CD4-positive, alpha-beta memory T cell (primary cell): ENCODE measurements around the gene PCLO. TPM values are rescaled to one million over a fixed set of nuclear protein-coding genes. Genes with fewer than 3 reads are reported as not detected.

Source experiments
- CTCF ChIA-PET: fragments of 350-600 bp; sonication (Branson Sonifier 250); formaldehyde crosslinking; loops from one replicate; lab custom pipeline; 2021; ENCODE audit warnings: inconsistent platforms; ENCODE audit not compliant: partially characterized antibody; lab: Charles Lee
- POLR2A ChIA-PET: fragments of 350-600 bp; sonication (Branson Sonifier 250); formaldehyde crosslinking; loops from one replicate; lab custom pipeline; 2021; ENCODE audit not compliant: partially characterized antibody; lab: Charles Lee
- DNase-seq, 5 donors: peaks; one replicate each; pipeline versions ENCODE4 v3.0.0 to v3.0.0-alpha.2; 2020 to 2022; ENCODE audit warnings: mixed read lengths in 1 of 5
- H3K27ac ChIP-seq: one replicate; pipeline ENCODE4 v1.7.0; 2013; ENCODE audit warnings: low read depth, low read length
- H3K27me3 ChIP-seq: 2 replicates; pipeline ENCODE4 v1.7.0; 2013; ENCODE audit warnings: mild to moderate bottlenecking, low read length, moderate library complexity; ENCODE audit not compliant: insufficient read depth
- H3K36me3 ChIP-seq: 2 replicates; pipeline ENCODE4 v1.7.0; 2013; ENCODE audit warnings: mild to moderate bottlenecking, low read length, moderate library complexity; ENCODE audit not compliant: insufficient read depth
- H3K4me1 ChIP-seq: 2 replicates; pipeline ENCODE4 v1.7.0; 2013; ENCODE audit warnings: mild to moderate bottlenecking, low read length, moderate library complexity; ENCODE audit not compliant: insufficient read depth
- H3K4me3 ChIP-seq, 2 donors: one replicate each; pipeline ENCODE4 v1.7.0; 2013; ENCODE audit warnings: low read length in 2 of 2, mild to moderate bottlenecking in 1 of 2
- H3K9me3 ChIP-seq, 2 donors: one replicate each; pipeline ENCODE4 v1.7.0; 2013; ENCODE audit warnings: low read length in 2 of 2, control low read depth in 1 of 2; ENCODE audit not compliant: control insufficient read depth in 1 of 2
- H3K27ac Mint-ChIP-seq, 7 donors: one replicate each; pipeline ENCODE4 v1.8.0; 2020 to 2021; ENCODE audit warnings: mixed read lengths in 7 of 7, mild to moderate bottlenecking in 6 of 7, inconsistent platforms in 3 of 7, moderate library complexity in 3 of 7
- H3K27me3 Mint-ChIP-seq, 2 donors: one replicate each; pipeline ENCODE4 v1.8.0; 2020 to 2021; ENCODE audit warnings: mixed read lengths in 2 of 2
- H3K36me3 Mint-ChIP-seq, 2 donors: one replicate each; pipeline ENCODE4 v1.8.0; 2020 to 2021; ENCODE audit warnings: mixed read lengths in 2 of 2, inconsistent platforms in 1 of 2, mild to moderate bottlenecking in 1 of 2
- H3K4me1 Mint-ChIP-seq, 4 donors: one replicate each; pipeline ENCODE4 v1.8.0; 2020 to 2021; ENCODE audit warnings: mixed read lengths in 4 of 4, mild to moderate bottlenecking in 1 of 4
- H3K4me3 Mint-ChIP-seq, 8 donors: one replicate each; pipeline ENCODE4 v1.8.0; 2020 to 2021; ENCODE audit warnings: mixed read lengths in 8 of 8, mild to moderate bottlenecking in 7 of 8, moderate library complexity in 6 of 8, inconsistent platforms in 3 of 8
- H3K9me3 Mint-ChIP-seq, 8 donors: one replicate each; pipeline ENCODE4 v1.8.0; 2020 to 2021; ENCODE audit warnings: mixed read lengths in 8 of 8, mild to moderate bottlenecking in 5 of 8, inconsistent platforms in 3 of 8, moderate library complexity in 1 of 8
- intact Hi-C: fragments of 100-400 bp; cut with micrococcal nuclease; formaldehyde crosslinking; loops from one replicate; pipeline ENCODE4 v1.15.1; 2023
- polyA plus RNA-seq, 2 donors: library from polyadenylated mRNA; unstranded; fragments of 300-500 nt; fragmentation: Illumina TruSeq; gene quantifications; one replicate each; pipeline ENCODE4 v1.2.3, GENCODE V29; 2021
- total RNA-seq, 2 experiments: library from RNA; stranded (reverse); gene quantifications; one replicate each; pipeline ENCODE4 v1.2.3, GENCODE V29; 2021

PCLO gene
- total and polyA plus RNA-seq, 4 experiments from 2014 or later: 0.03 TPM; not detected in 3

GRCh38 chr7:82961240-82961639, 201.4 kb downstream of the PCLO start:
- H3K27ac ChIP-seq: no peak overlapping the region
- H3K9me3 ChIP-seq: no peaks in the 10 kb centered on the region
- H3K4me1 Mint-ChIP-seq: no peaks in the 10 kb centered on the region
- no peaks in the 10 kb centered on the region for H3K4me1 ChIP-seq
- DNase-seq: no peak
- no peak overlapping the region for H3K4me3 ChIP-seq
- intact Hi-C loops: no loop called here
- H3K4me3 Mint-ChIP-seq: no peak overlapping the region
- no peak overlapping the region for H3K27ac Mint-ChIP-seq
- peaks cover 0 to 32% (median 4%) of the 10 kb centered on the region in 8 donors for H3K9me3 Mint-ChIP-seq
- CTCF ChIA-PET: no interaction called here
- no peaks in the 10 kb centered on the region for H3K36me3 Mint-ChIP-seq
- H3K27me3 ChIP-seq: no peaks in the 10 kb centered on the region
- no peaks in the 10 kb centered on the region for H3K36me3 ChIP-seq
- POLR2A ChIA-PET: no interaction called here
- H3K27me3 Mint-ChIP-seq: peaks cover 0 to 1% of the 10 kb centered on the region in 2 donors

- Mint-ChIP-seq H3K36me3 (no peaks in the 10 kb centered on the region), H3K4me3 (no peak overlapping the region), H3K27ac (no peak overlapping the region), H3K27me3 (no peaks in the 10 kb centered on the region), H3K9me3 (peaks cover 0 to 27% (median 4%) of the 10 kb centered on the region in 8 donors), H3K4me1 (no peaks in the 10 kb centered on the region)
- H3K27me3 ChIP-seq: no peaks in the 10 kb centered on the region
- DNase-seq: no peak
- H3K4me1 ChIP-seq: no peaks in the 10 kb centered on the region
- ChIA-PET CTCF (no interaction called here), POLR2A (no interaction called here)
- intact Hi-C loops: no loop called here
- no peaks in the 10 kb centered on the region for H3K36me3 ChIP-seq
- no peaks in the 10 kb centered on the region for H3K9me3 ChIP-seq
- no peak overlapping the region for H3K27ac ChIP-seq
- H3K4me3 ChIP-seq: no peak overlapping the region
Measured at GRCh38 chr7:82959528-82959927, 203.2 kb downstream of the PCLO start.

GRCh38 chr7:82957521-82957920, 205.2 kb downstream of the PCLO start:
- Histone ChIP-seq H3K36me3 (no peaks in the 10 kb centered on the region), H3K4me1 (no peaks in the 10 kb centered on the region), H3K9me3 (no peaks in the 10 kb centered on the region), H3K27me3 (no peaks in the 10 kb centered on the region), H3K27ac (no peak overlapping the region), H3K4me3 (no peak overlapping the region)
- CTCF ChIA-PET: no interaction called here
- no peak overlapping the region for H3K27ac Mint-ChIP-seq
- no peak for DNase-seq
- intact Hi-C loops: no loop called here
- POLR2A ChIA-PET: no interaction called here
- no peaks in the 10 kb centered on the region for H3K27me3 Mint-ChIP-seq
- no peak overlapping the region for H3K4me3 Mint-ChIP-seq
- H3K9me3 Mint-ChIP-seq: peaks cover 0 to 26% (median 8%) of the 10 kb centered on the region in 8 donors
- no peaks in the 10 kb centered on the region for H3K36me3 Mint-ChIP-seq
- no peaks in the 10 kb centered on the region for H3K4me1 Mint-ChIP-seq

- Mint-ChIP-seq H3K9me3 (peaks cover 3 to 23% (median 14%) of the 10 kb centered on the region in 8 donors), H3K4me1 (no peaks in the 10 kb centered on the region), H3K36me3 (no peaks in the 10 kb centered on the region), H3K27ac (no peak overlapping the region), H3K27me3 (no peaks in the 10 kb centered on the region), H3K4me3 (no peak overlapping the region)
- Histone ChIP-seq H3K27me3 (no peaks in the 10 kb centered on the region), H3K27ac (no peak overlapping the region), H3K4me1 (no peaks in the 10 kb centered on the region), H3K36me3 (no peaks in the 10 kb centered on the region), H3K4me3 (no peak overlapping the region), H3K9me3 (no peaks in the 10 kb centered on the region)
- intact Hi-C loops: no loop called here
- CTCF ChIA-PET: no interaction called here
- no peak for DNase-seq
- POLR2A ChIA-PET: no interaction called here
Measured at GRCh38 chr7:82953324-82954027, 209.2 kb downstream of the PCLO start.

GRCh38 chr7:82950436-82950835, 212.2 kb downstream of the PCLO start:
- Histone ChIP-seq H3K4me1 (no peaks in the 10 kb centered on the region), H3K4me3 (no peak overlapping the region), H3K36me3 (no peaks in the 10 kb centered on the region), H3K27me3 (no peaks in the 10 kb centered on the region), H3K27ac (no peak overlapping the region), H3K9me3 (no peaks in the 10 kb centered on the region)
- POLR2A ChIA-PET: no interaction called here
- no peaks in the 10 kb centered on the region for H3K4me1 Mint-ChIP-seq
- no peaks in the 10 kb centered on the region for H3K27me3 Mint-ChIP-seq
- CTCF ChIA-PET: no interaction called here
- peaks cover 3 to 24% (median 10%) of the 10 kb centered on the region in 8 donors for H3K9me3 Mint-ChIP-seq
- no peak overlapping the region for H3K27ac Mint-ChIP-seq
- no peaks in the 10 kb centered on the region for H3K36me3 Mint-ChIP-seq
- intact Hi-C loops: no loop called here
- H3K4me3 Mint-ChIP-seq: no peak overlapping the region
- no peak for DNase-seq

GRCh38 chr7:82945480-82945879, 217.2 kb downstream of the PCLO start:
- H3K4me3 Mint-ChIP-seq: no peak overlapping the region
- H3K27ac ChIP-seq: no peak overlapping the region
- CTCF ChIA-PET: no interaction called here
- no peaks in the 10 kb centered on the region for H3K36me3 Mint-ChIP-seq
- H3K4me3 ChIP-seq: no peak overlapping the region
- no peak overlapping the region for H3K27ac Mint-ChIP-seq
- H3K27me3 Mint-ChIP-seq: no peaks in the 10 kb centered on the region
- POLR2A ChIA-PET: no interaction called here
- H3K4me1 Mint-ChIP-seq: no peaks in the 10 kb centered on the region
- no peaks in the 10 kb centered on the region for H3K36me3 ChIP-seq
- H3K4me1 ChIP-seq: no peaks in the 10 kb centered on the region
- H3K27me3 ChIP-seq: no peaks in the 10 kb centered on the region
- intact Hi-C loops: no loop called here
- no peaks in the 10 kb centered on the region for H3K9me3 ChIP-seq
- no peak for DNase-seq
- peaks cover 2 to 17% (median 8%) of the 10 kb centered on the region in 8 donors for H3K9me3 Mint-ChIP-seq

- CTCF ChIA-PET: no interaction called here
Measured at GRCh38 chr7:82945056-82945455, 217.6 kb downstream of the PCLO start.

More at GRCh38 chr7:82945056-82945455, 217.6 kb downstream of the PCLO start:
- H3K27me3 ChIP-seq: no peaks in the 10 kb centered on the region
- H3K27ac Mint-ChIP-seq: no peak overlapping the region
- no peaks in the 10 kb centered on the region for H3K36me3 ChIP-seq
- H3K4me1 ChIP-seq: no peaks in the 10 kb centered on the region
- H3K9me3 Mint-ChIP-seq: peaks cover 2 to 18% (median 8%) of the 10 kb centered on the region in 8 donors
- no peak overlapping the region for H3K4me3 ChIP-seq
- H3K9me3 ChIP-seq: no peaks in the 10 kb centered on the region
- H3K36me3 Mint-ChIP-seq: no peaks in the 10 kb centered on the region
- no peak for DNase-seq
- intact Hi-C loops: no loop called here
- no peak overlapping the region for H3K4me3 Mint-ChIP-seq
- no peak overlapping the region for H3K27ac ChIP-seq
- H3K27me3 Mint-ChIP-seq: no peaks in the 10 kb centered on the region
- H3K4me1 Mint-ChIP-seq: no peaks in the 10 kb centered on the region
- POLR2A ChIA-PET: no interaction called here
